GM12878 (cell line): Measurements from ENCODE around the gene DDX27. TPM values are rescaled to one million over a fixed set of nuclear protein-coding genes. Genes with fewer than 3 reads are reported as not detected.

Experiments used
- ATAC-seq: fragments of 200-7000 bp; cut with Tn5 transposase; 3 replicates; pipeline ENCODE4 v1.9.1; 2020; ENCODE audit warnings: mild to moderate bottlenecking, moderate library complexity
- BruUV-seq: library from RNA; stranded (reverse); fragments of 400-500 nt; replicated peaks from 2 replicates; lab custom pipeline; 2021; lab: Mats Ljungman, UMichigan
- CTCF ChIA-PET: fragments of 300-600 bp; sonication (Branson Sonifier 250); formaldehyde crosslinking; extraction: SDS; loops from one replicate; lab custom pipeline; 2021; ENCODE audit warnings: inconsistent platforms; lab: Yijun Ruan, JAX
- POLR2A ChIA-PET: fragments of 350-600 bp; formaldehyde crosslinking; extraction: SDS; loops from one replicate; lab custom pipeline; 2021; ENCODE audit warnings: inconsistent platforms; lab: Charles Lee
- RAD21 ChIA-PET: fragments of 300-600 bp; sonication (Branson Sonifier 250); formaldehyde crosslinking; loops from one replicate; lab custom pipeline; 2023; ENCODE audit warnings: antibody characterized with exemption; ENCODE audit not compliant: unreplicated experiment; lab: Charles Lee
- SMC1A ChIA-PET: fragments of 300-600 bp; sonication (Branson Sonifier 250); formaldehyde crosslinking; loops from one replicate; lab custom pipeline; 2023; ENCODE audit not compliant: unreplicated experiment, uncharacterized antibody; lab: Charles Lee
- DNase-seq: peaks from one replicate; pipeline ENCODE4 v3.0.0-alpha.2; 2011; ENCODE audit warnings: low read depth, low spot score
- FAIRE-seq: peaks from 3 replicates; lab custom pipeline; 2011; peaks lifted over from hg19 to GRCh38; lab: Jason Lieb, UNC
- H2AFZ ChIP-seq: 2 replicates; pipeline ENCODE4 v1.6.0; 2011; ENCODE audit warnings: low read depth, low read length, control low read depth; ENCODE audit not compliant: control insufficient read depth
- H3K27ac ChIP-seq: 2 replicates; pipeline ENCODE4 v1.5.1; 2011; ENCODE audit warnings: control low read depth; ENCODE audit not compliant: control insufficient read depth, insufficient read depth
- H3K27me3 ChIP-seq, 2 experiments: replicated peaks in 1 of 2; 2 replicates each; pipeline versions ENCODE4 v1.6.0 to v1.6.1; 2011; ENCODE audit warnings: low read length in 1 of 2; ENCODE audit not compliant: control insufficient read depth in 2 of 2, insufficient read depth in 2 of 2
- H3K36me3 ChIP-seq, 2 experiments: 2 replicates each; pipeline ENCODE4 v1.5.1; 2011; ENCODE audit warnings: low read length in 1 of 2; ENCODE audit not compliant: control insufficient read depth in 2 of 2, insufficient read depth in 2 of 2
- H3K4me1 ChIP-seq: 2 replicates; pipeline ENCODE4 v1.6.1; 2011; ENCODE audit warnings: mild to moderate bottlenecking, low read length, moderate library complexity, mixed read lengths; ENCODE audit not compliant: control insufficient read depth, insufficient read depth
- H3K4me2 ChIP-seq: 2 replicates; pipeline ENCODE4 v1.6.0; 2011; ENCODE audit warnings: control low read depth; ENCODE audit not compliant: control insufficient read depth, insufficient read depth
- H3K4me3 ChIP-seq: fragments of 200-600 bp; sonication (generic); 2 replicates; pipeline ENCODE4 v1.5.1; 2016
- H3K79me2 ChIP-seq: 2 replicates; pipeline ENCODE4 v1.6.0; 2011; ENCODE audit warnings: low read length; ENCODE audit not compliant: control insufficient read depth, insufficient read depth
- H3K9ac ChIP-seq: 2 replicates; pipeline ENCODE4 v1.8.0; 2011; ENCODE audit warnings: low read length, control low read depth, mixed read lengths; ENCODE audit not compliant: control insufficient read depth, insufficient read depth
- H3K9me3 ChIP-seq: replicated peaks from 3 replicates; pipeline ENCODE4 v1.5.1; 2011; ENCODE audit warnings: mild to moderate bottlenecking, low read length; ENCODE audit not compliant: control insufficient read depth, insufficient read depth
- H4K20me1 ChIP-seq: 2 replicates; pipeline ENCODE4 v1.6.0; 2011; ENCODE audit not compliant: control insufficient read depth, insufficient read depth
- CBFB ChIP-seq: IDR thresholded peaks from 2 replicates; pipeline ENCODE4 v1.6.1; 2016; ENCODE audit warnings: antibody characterized with exemption, low read depth
- CBX3 ChIP-seq: fragments of 200-600 bp; sonication (generic); IDR thresholded peaks from 2 replicates; pipeline ENCODE4 v1.6.1; 2016; ENCODE audit warnings: low read depth, borderline replicate concordance
- CREB1 ChIP-seq: IDR thresholded peaks from 2 replicates; pipeline ENCODE4 v1.6.1; 2012; ENCODE audit warnings: low read depth, mild to moderate bottlenecking, inconsistent platforms
- CTCF ChIP-seq, 3 experiments: IDR thresholded peaks in 2 of 3; conservative IDR thresholded peaks in 1 of 3; 2 replicates each; pipeline ENCODE4 v1.5.1; 2011; ENCODE audit warnings: low read depth in 3 of 3, low read length in 3 of 3, mild to moderate bottlenecking in 3 of 3, control low read depth in 2 of 3, moderate library complexity in 2 of 3, inconsistent platforms in 1 of 3, mixed read lengths in 1 of 3; ENCODE audit not compliant: control insufficient read depth in 2 of 3, insufficient read depth in 1 of 3; ENCODE audit errors: extremely low read depth in 1 of 3
- HDAC2 ChIP-seq: fragments of 200-600 bp; sonication (generic); IDR thresholded peaks from 2 replicates; pipeline ENCODE4 v1.6.1; 2017
- IKZF2 ChIP-seq, 2 experiments: fragments of 450-650 bp; IDR thresholded peaks; 2 replicates each; pipeline ENCODE4 v1.6.1; 2017; ENCODE audit warnings: mild to moderate bottlenecking in 2 of 2, moderate library complexity in 2 of 2
- KLF5 ChIP-seq: fragments of 450-650 bp; IDR thresholded peaks from 2 replicates; pipeline ENCODE4 v1.6.1; 2014; ENCODE audit warnings: mild to moderate bottlenecking; ENCODE audit not compliant: partially characterized antibody
- MTA2 ChIP-seq: fragments of 450-650 bp; IDR thresholded peaks from 2 replicates; pipeline ENCODE4 v1.6.1; 2016; ENCODE audit warnings: low read depth, mild to moderate bottlenecking, moderate library complexity
- RFX5 ChIP-seq: IDR thresholded peaks from 2 replicates; pipeline ENCODE4 v1.6.1; 2011; ENCODE audit warnings: low read depth, low read length, improper control_type of control experiment
- SIN3A ChIP-seq: IDR thresholded peaks from 2 replicates; pipeline ENCODE4 v1.6.1; 2012; ENCODE audit warnings: low read depth, low read length, improper control_type of control experiment
- SMC3 ChIP-seq: IDR thresholded peaks from 2 replicates; pipeline ENCODE4 v1.6.1; 2011; ENCODE audit warnings: low read length, improper control_type of control experiment, borderline replicate concordance
- SRF ChIP-seq, 2 experiments: IDR thresholded peaks; 2 replicates each; pipeline ENCODE4 v1.6.1; 2011; ENCODE audit warnings: low read depth in 2 of 2, low read length in 2 of 2, mild to moderate bottlenecking in 1 of 2, moderate library complexity in 1 of 2
- WRNIP1 ChIP-seq: IDR thresholded peaks from 2 replicates; pipeline ENCODE4 v1.6.1; 2011; ENCODE audit warnings: low read depth, low read length, improper control_type of control experiment, borderline replicate concordance
- YY1 ChIP-seq: IDR thresholded peaks from 2 replicates; pipeline ENCODE4 v1.6.1; 2011; ENCODE audit warnings: low read depth, mild to moderate bottlenecking, low read length
- ZBTB4 ChIP-seq: fragments of 450-650 bp; formaldehyde crosslinking; IDR thresholded peaks from 2 replicates; pipeline ENCODE4 v1.4.0; 2022; ENCODE audit warnings: mild to moderate bottlenecking, moderate library complexity
- WGBS: methylation state at CpG from one replicate; pipeline ENCODE4 v1.1.6; 2016; ENCODE audit warnings: low lambda C conversion rate; ENCODE audit not compliant: insufficient replicate concordance, insufficient coverage; ENCODE audit errors: missing lambda C conversion rate; 5-methylcytosine and 5-hydroxymethylcytosine counted together
- in situ Hi-C: fragments of 300-500 bp; cut with MboI; formaldehyde crosslinking; loops from 9 replicates; pipeline ENCODE4 v1.14.3; 2018; ENCODE audit warnings: mixed read lengths
- intact Hi-C: fragments of 100-400 bp; cut with micrococcal nuclease; formaldehyde crosslinking; loops from one replicate; pipeline ENCODE4 v1.14.2; 2022; ENCODE audit not compliant: unreplicated experiment
- polyA plus RNA-seq, 11 experiments: library from polyadenylated mRNA; depleted of rRNA in 4 of 11; unstranded in 6 of 11; stranded (reverse) in 5 of 11; fragments of >200 nt; fragmentation: Nextera tagmentation in 4 of 11; fragmentation: Illumina TruSeq in 1 of 11; extraction: Ambion mirVana in 4 of 11; extraction: Trizol in 1 of 11; gene quantifications; 1 replicate in 1 of 11; 2 replicates in 10 of 11; pipeline versions ENCODE4 v1.2.1 to v1.2.3, GENCODE V29; 2011 to 2016; ENCODE audit warnings: inconsistent platforms in 2 of 11, missing spikeins in 2 of 11, low read depth in 1 of 11
- total RNA-seq, 4 experiments: library from RNA; depleted of rRNA in 3 of 4; stranded (reverse); fragments of >200 nt in 3 of 4; fragmentation: Illumina TruSeq in 1 of 4; extraction: Trizol in 1 of 4; gene quantifications; 2 replicates each; pipeline versions ENCODE4 v1.2.1 to v1.2.3, GENCODE V29; 2013 to 2021

The DDX27 gene
- total and polyA plus RNA-seq, 10 of the 15 experiments (the other 5 are each of a cell fraction or from before 2014, with no cell fraction given): 19.8 to 78.8 (median 54.9) TPM

GRCh38 chr20:49280463-49281058 is 61.3 kb downstream of the DDX27 start (continued):
- peak; percentile 20; the same call in 1 of the 2 replicates for TF ChIP-seq SIN3A

- peak; percentile 4 for ATAC-seq
- peaks cover 24% of the 10 kb centered on the region for H4K20me1 ChIP-seq
- peak overlapping the region; percentile 98 for H3K9ac ChIP-seq
- CTCF ChIA-PET: interaction anchor here (1.1 to 3.6 kb wide), 5 partner anchors 10 to 148 kb away, joined by 3 to 14 read pairs (median 4); no protein-coding TSS in a partner anchor
- 2% methylated on average over 13 of the region's 13 CpGs for WGBS
- no peak for FAIRE-seq
- peaks cover 5% of the 10 kb centered on the region for H3K4me1 ChIP-seq
- peak overlapping the region; percentile 74 for H3K4me2 ChIP-seq
- peaks cover 31 to 56% of the 10 kb centered on the region in 2 experiments for H3K36me3 ChIP-seq
- DNase-seq: no peak
- peaks cover 94% of the 10 kb centered on the region for H3K79me2 ChIP-seq
- RAD21 ChIA-PET: interaction anchor here (1.1 to 1.9 kb wide), 4 partner anchors 14 to 62 kb away, joined by 3 to 6 read pairs (median 4); partner anchors contain the start of gene DDX27
- POLR2A ChIA-PET: interaction anchor here (0.6 to 4.0 kb wide), 13 partner anchors 9 to 1252 kb away, joined by 3 to 25 read pairs (median 5); partner anchors contain the start of gene DDX27
- no peak overlapping the region for H2AFZ ChIP-seq
- peak overlapping the region; percentile 92 for H3K27ac ChIP-seq
- BruUV-seq: no TSS peak
- peak overlapping the region; percentile 95 for H3K4me3 ChIP-seq
- H3K9me3 ChIP-seq: peaks cover 27% of the 10 kb centered on the region
- intact Hi-C loops: no loop called here
- no peaks in the 10 kb centered on the region for H3K27me3 ChIP-seq
- SMC1A ChIA-PET: interaction anchor here (0.9 to 3.3 kb wide), 8 partner anchors 9 to 101 kb away, joined by 3 to 21 read pairs (median 4); partner anchors contain the start of gene DDX27
- in situ Hi-C loops: no loop called here
- no peak for TF ChIP-seq RFX5
- TF ChIP-seq ZBTB4: no peak
- no peak; a peak in 1 of 4 replicates for TF ChIP-seq IKZF2 (IDR thresholded peaks at IDR 0.05)
- no peak for TF ChIP-seq CBX3
- TF ChIP-seq SRF (IDR thresholded peaks at IDR 0.05; ENCODE audit: low read depth in 2 of 2, low read length in 2 of 2): no peak
- no peak for TF ChIP-seq HDAC2
- no peak for TF ChIP-seq YY1
- no peak for TF ChIP-seq CTCF (IDR thresholded peaks at IDR 0.05 in 2 of 3, conservative IDR thresholded peaks at IDR 0.05 in 1 of 3; ENCODE audit: control insufficient read depth in 2 of 3, extremely low read depth in 1 of 3, insufficient read depth in 1 of 3, low read depth in 3 of 3, low read length in 3 of 3)
- TF ChIP-seq SMC3: no peak
- no peak for TF ChIP-seq CREB1
- 0 out of 2 replicates have a peak, but pooled peaks have one; percentile 42 for TF ChIP-seq CBFB
- no peak for TF ChIP-seq MTA2
- TF ChIP-seq KLF5: peak; percentile 96
- no peak for TF ChIP-seq WRNIP1
Measured at GRCh38 chr20:49281059-49281912, 62.1 kb downstream of the DDX27 start.
